Ovary (tissue), 9 donors: ENCODE data around the gene SCN5A. TPM values are rescaled to one million over a fixed set of nuclear protein-coding genes. Genes with fewer than 3 reads are reported as not detected.

Source experiments
- DNase-seq, 5 donors: peaks; one replicate each; pipeline ENCODE4 v3.0.0-alpha.2; 2019 to 2020
- H3K27ac ChIP-seq, 2 donors: fragments of 200-600 bp; one replicate each; pipeline versions ENCODE4 v1.5.1 to v1.8.0; 2019 to 2022
- H3K27me3 ChIP-seq: fragments of 200-600 bp; one replicate; pipeline ENCODE4 v1.8.0; 2022
- H3K36me3 ChIP-seq: fragments of 200-600 bp; sonication (generic); one replicate; pipeline ENCODE4 v1.5.1; 2019
- H3K4me1 ChIP-seq: one replicate; pipeline ENCODE4 v1.8.1; 2013; ENCODE audit warnings: mild to moderate bottlenecking, moderate library complexity; ENCODE audit not compliant: insufficient read depth
- H3K4me3 ChIP-seq: fragments of 200-600 bp; sonication (generic); one replicate; pipeline ENCODE4 v1.5.1; 2017
- H3K9me3 ChIP-seq, 2 donors: fragments of 200-600 bp in 1 of 2; sonication (generic) in 1 of 2; one replicate each; pipeline versions ENCODE4 v1.5.1 to v1.8.1; 2013 to 2019; ENCODE audit warnings: mild to moderate bottlenecking in 1 of 2, moderate library complexity in 1 of 2
- CTCF ChIP-seq, 3 donors: fragments of 450-650 bp in 2 of 3; fragments of 200-600 bp in 1 of 3; IDR thresholded peaks; one replicate each; pipeline versions ENCODE4 v1.5.1 to v1.8.0; 2016 to 2022; ENCODE audit warnings: antibody characterized with exemption in 3 of 3, mild to moderate bottlenecking in 1 of 3
- EP300 ChIP-seq: sonication (generic); formaldehyde crosslinking; IDR thresholded peaks from one replicate; pipeline ENCODE4 v1.6.1; 2017; ENCODE audit warnings: antibody characterized with exemption
- POLR2A ChIP-seq: fragments of 450-650 bp; IDR thresholded peaks from one replicate; pipeline ENCODE4 v1.6.1; 2017; ENCODE audit warnings: antibody characterized with exemption, mild to moderate bottlenecking, moderate library complexity
- WGBS, 3 donors: extraction: QIAGEN DNeasy Blood & Tissue Kit in 1 of 3; methylation state at CpG; one replicate each; pipeline versions ENCODE4 v1.1.5 to v1.1.7; 2013 to 2017; 5-methylcytosine and 5-hydroxymethylcytosine counted together
- intact Hi-C, 4 donors: fragments of 100-400 bp; cut with DNase I; formaldehyde crosslinking; loops; one replicate each; pipeline versions ENCODE4 v1.11.0 to v1.15.1; 2022 to 2023
- polyA plus RNA-seq, 2 donors: library from polyadenylated mRNA; stranded (reverse); fragments of 200-250 nt in 1 of 2; fragments of 350-450 nt in 1 of 2; fragmentation: Illumina TruSeq in 1 of 2; extraction: RNeasy Lipid Tissue Mini Kit (QIAGEN cat#74804) in 1 of 2; gene quantifications; one replicate each; pipeline ENCODE4 v1.2.3, GENCODE V29; 2013 to 2014
- total RNA-seq, 7 donors: library from RNA; depleted of rRNA in 2 of 7; stranded (reverse); fragments of >200 nt in 2 of 7; fragmentation: NEBNext Ultra II Directional in 3 of 7; extraction: Animal tissue kit (Norgen Biotek cat#: 25700) in 3 of 7; gene quantifications; one replicate each; pipeline versions ENCODE4 v1.1.0 to v1.2.4, GENCODE V29; 2016 to 2023
- donor health status: DM: no; HTN: no; CAD: no; lungs with moderate emphysema.
- donor health status: DM: no; HTN: no; CAD: no.
- donor health status: Bipolar disorder and iron deficiency.
- donor health status: DM: yes; HTN: yes; CAD: no.
- donor health status: DM: no; HTN: no; CAD: no.
- donor health status: DM: yes; HTN: yes; CAD: no.

SCN5A gene
- total and polyA plus RNA-seq, 9 donors: 0.67 to 4.7 (median 2.1) TPM

- H3K36me3 ChIP-seq: no peaks in the 10 kb centered on the region
- intact Hi-C loops: no loop called here
- DNase-seq: peak in 1 of 5 donors; percentile 4
- TF ChIP-seq POLR2A (no peak), EP300 (no peak), CTCF (IDR thresholded peaks at IDR 0.05) (no peak)
- H3K4me1 ChIP-seq: no peaks in the 10 kb centered on the region
- 96 to 97% (median 96%) methylated on average over 7 of the region's 7 CpGs for WGBS, 3 donors
- no peaks in the 10 kb centered on the region for H3K9me3 ChIP-seq
- no peaks in the 10 kb centered on the region for H3K27me3 ChIP-seq
- no peak overlapping the region for H3K27ac ChIP-seq
- H3K4me3 ChIP-seq: no peak overlapping the region
These were observed 87.0 kb downstream of the SCN5A start for GRCh38 chr3:38562467-38562925.

GRCh38 chr3:38561746-38562466 is 87.6 kb downstream of the SCN5A start:
- H3K4me1 ChIP-seq: no peaks in the 10 kb centered on the region
- DNase-seq: peak in 1 of 5 donors; percentile 4
- no peak for TF ChIP-seq EP300
- H3K27ac ChIP-seq: no peak overlapping the region
- 76 to 82% (median 78%) methylated on average over 8 to 10 of the region's 10 CpGs for WGBS, 3 donors
- no peaks in the 10 kb centered on the region for H3K36me3 ChIP-seq
- no peaks in the 10 kb centered on the region for H3K9me3 ChIP-seq
- no peaks in the 10 kb centered on the region for H3K27me3 ChIP-seq
- intact Hi-C loops: no loop called here
- H3K4me3 ChIP-seq: no peak overlapping the region

GRCh38 chr3:38560996-38561717 is 88.3 kb downstream of the SCN5A start:
- DNase-seq: peak in 1 of 5 donors; percentile 4
- no peaks in the 10 kb centered on the region for H3K36me3 ChIP-seq

GRCh38 chr3:38560284-38560683 is 89.2 kb downstream of the SCN5A start:
- DNase-seq: no peak
- Histone ChIP-seq H3K36me3 (no peaks in the 10 kb centered on the region), H3K9me3 (no peaks in the 10 kb centered on the region), H3K4me1 (no peaks in the 10 kb centered on the region), H3K27me3 (no peaks in the 10 kb centered on the region), H3K4me3 (no peak overlapping the region), H3K27ac (no peak overlapping the region)
- WGBS, 3 donors: 94 to 98% (median 97%) methylated on average over 6 of the region's 6 CpGs
- no peak for TF ChIP-seq EP300
- no peak for TF ChIP-seq POLR2A
- TF ChIP-seq CTCF (IDR thresholded peaks at IDR 0.05): no peak
- intact Hi-C loops: no loop called here

More at GRCh38 chr3:38560996-38561717, 88.3 kb downstream of the SCN5A start:
- H3K4me1 ChIP-seq: no peaks in the 10 kb centered on the region
- 78 to 83% (median 81%) methylated on average over 7 of the region's 7 CpGs for WGBS, 3 donors
- no peaks in the 10 kb centered on the region for H3K27me3 ChIP-seq
- no peak overlapping the region for H3K4me3 ChIP-seq
- TF ChIP-seq POLR2A (no peak), EP300 (no peak), CTCF (IDR thresholded peaks at IDR 0.05) (no peak)
- H3K9me3 ChIP-seq: no peaks in the 10 kb centered on the region
- intact Hi-C loops: no loop called here
- no peak overlapping the region for H3K27ac ChIP-seq

GRCh38 chr3:38558864-38559263 is 90.6 kb downstream of the SCN5A start:
- 40 to 63% (median 46%) methylated on average over 1 of the region's 1 CpG for WGBS, 3 donors
- Histone ChIP-seq H3K27ac (no peak overlapping the region), H3K4me1 (no peaks in the 10 kb centered on the region), H3K4me3 (no peak overlapping the region), H3K9me3 (no peaks in the 10 kb centered on the region), H3K27me3 (no peaks in the 10 kb centered on the region), H3K36me3 (no peaks in the 10 kb centered on the region)
- no peak for DNase-seq
- intact Hi-C loops: no loop called here
- TF ChIP-seq CTCF (IDR thresholded peaks at IDR 0.05) (no peak), EP300 (no peak), POLR2A (no peak)
